Cardiac fibroblast (primary cell): ENCODE results near the gene ATXN7.
A peak's percentile ranks its signal among the peaks of the same experiment; 100 is the strongest.

Source experiments
- DNase-seq, 2 donors: peaks; one replicate each; pipeline versions ENCODE4 v3.0.0 to v3.0.0-alpha.2; 2010; ENCODE audit warnings: low read depth in 2 of 2
- H3K4me3 ChIP-seq, 2 donors: replicated peaks in 1 of 2; 1 replicate in 1 of 2; 2 replicates in 1 of 2; pipeline ENCODE4 v1.5.1; 2011; ENCODE audit warnings: low read depth in 2 of 2, low read length in 2 of 2, mild to moderate bottlenecking in 2 of 2, moderate library complexity in 1 of 2
- TF ChIP-seq, protein P1 (sequence below): IDR thresholded peaks from one replicate; pipeline ENCODE4 v1.5.1; 2011; ENCODE audit warnings: low read depth, mild to moderate bottlenecking, low read length, inconsistent platforms

Gene ATXN7

GRCh38 chr3:63973406-63973805 lies 109.7 kb downstream of the ATXN7 start:
- TF ChIP-seq, protein P1, sequence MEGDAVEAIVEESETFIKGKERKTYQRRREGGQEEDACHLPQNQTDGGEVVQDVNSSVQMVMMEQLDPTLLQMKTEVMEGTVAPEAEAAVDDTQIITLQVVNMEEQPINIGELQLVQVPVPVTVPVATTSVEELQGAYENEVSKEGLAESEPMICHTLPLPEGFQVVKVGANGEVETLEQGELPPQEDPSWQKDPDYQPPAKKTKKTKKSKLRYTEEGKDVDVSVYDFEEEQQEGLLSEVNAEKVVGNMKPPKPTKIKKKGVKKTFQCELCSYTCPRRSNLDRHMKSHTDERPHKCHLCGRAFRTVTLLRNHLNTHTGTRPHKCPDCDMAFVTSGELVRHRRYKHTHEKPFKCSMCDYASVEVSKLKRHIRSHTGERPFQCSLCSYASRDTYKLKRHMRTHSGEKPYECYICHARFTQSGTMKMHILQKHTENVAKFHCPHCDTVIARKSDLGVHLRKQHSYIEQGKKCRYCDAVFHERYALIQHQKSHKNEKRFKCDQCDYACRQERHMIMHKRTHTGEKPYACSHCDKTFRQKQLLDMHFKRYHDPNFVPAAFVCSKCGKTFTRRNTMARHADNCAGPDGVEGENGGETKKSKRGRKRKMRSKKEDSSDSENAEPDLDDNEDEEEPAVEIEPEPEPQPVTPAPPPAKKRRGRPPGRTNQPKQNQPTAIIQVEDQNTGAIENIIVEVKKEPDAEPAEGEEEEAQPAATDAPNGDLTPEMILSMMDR, result no peak
- H3K4me3 ChIP-seq, result no peak overlapping the region
- DNase-seq, result no peak

DNA sequence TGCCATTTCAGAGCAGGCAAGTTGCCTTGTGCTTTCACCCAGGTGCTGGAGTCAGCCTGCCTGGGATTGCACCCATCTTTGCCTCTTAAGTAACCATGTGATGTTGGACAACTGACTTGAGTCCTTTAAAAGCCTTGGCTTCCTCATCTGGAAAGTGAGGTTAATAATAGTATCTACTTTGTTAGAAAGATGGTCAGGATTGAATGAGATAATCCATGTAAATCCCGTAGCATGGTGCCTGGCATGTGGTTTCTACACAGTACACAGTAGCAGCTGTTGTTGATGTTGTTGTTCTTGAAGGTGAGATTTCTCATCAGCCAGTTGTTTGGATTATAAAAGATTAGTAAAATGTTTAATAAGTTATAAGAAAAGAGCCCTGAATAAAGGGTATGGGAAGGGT lies 110.8 kb downstream of the ATXN7 start:
- DNase-seq, result no peak
- H3K4me3 ChIP-seq, result no peak overlapping the region
- TF ChIP-seq, protein P1, result no peak

DNA sequence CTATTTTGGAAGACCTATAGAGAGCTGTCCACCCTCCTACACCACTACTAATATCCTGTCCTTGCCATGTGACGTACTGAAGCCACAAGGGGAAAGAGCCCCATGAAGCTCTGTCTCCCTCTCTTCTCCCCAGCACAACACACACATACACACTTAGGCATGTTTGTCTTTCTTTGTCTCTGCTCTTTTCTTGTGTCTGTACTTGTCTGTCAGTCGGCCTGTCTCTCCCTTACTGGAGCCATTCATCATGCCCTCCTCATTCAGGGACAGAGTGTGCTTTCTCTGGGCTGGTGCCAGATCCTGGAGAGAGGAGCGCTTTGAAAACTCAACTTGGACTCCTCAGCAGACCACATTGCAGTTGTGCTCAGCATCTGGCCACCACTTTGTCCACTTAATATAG lies 112.1 kb downstream of the ATXN7 start:
- H3K4me3 ChIP-seq, result peak overlapping the region in 1 of 2 donors; percentile 22
- peak; percentile 68 to 87 for DNase-seq
- TF ChIP-seq, protein P1, result no peak

- peak overlapping the region in 1 of 2 donors; percentile 22 for H3K4me3 ChIP-seq
- TF ChIP-seq, protein P1, result no peak
- peak; percentile 98 to 99 for DNase-seq
Observed at GRCh38 chr3:63976161-63976871, 112.6 kb downstream of the ATXN7 start.

GRCh38 chr3:63976872-63977200 lies 113.2 kb downstream of the ATXN7 start:
- TF ChIP-seq, protein P1, result no peak
- H3K4me3 ChIP-seq, result no peak overlapping the region
- no peak for DNase-seq

DNA sequence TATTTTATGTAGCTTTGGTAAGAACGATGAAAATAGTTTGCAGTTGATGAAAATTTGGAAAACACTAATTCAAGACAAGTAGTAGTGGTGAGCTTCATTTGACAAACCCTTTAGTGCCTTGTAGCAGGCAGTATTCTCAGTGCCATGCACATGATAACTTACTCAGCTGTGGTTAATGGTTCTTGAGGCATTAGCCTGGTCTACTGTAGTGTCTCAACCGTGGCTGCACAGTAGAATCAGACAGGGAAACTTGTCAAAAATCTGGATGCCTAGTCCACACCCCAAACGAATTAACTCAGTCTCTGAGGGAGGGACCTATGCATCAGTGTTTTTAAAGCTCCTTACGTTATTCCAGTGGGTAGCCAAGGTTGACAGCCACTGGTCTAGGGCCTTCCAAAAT lies 114.2 kb downstream of the ATXN7 start:
- DNase-seq, result no peak
- no peak overlapping the region for H3K4me3 ChIP-seq
- TF ChIP-seq, protein P1, result no peak
